ENCODE data around the gene SLCO1A2.

Gene SLCO1A2

GRCh38 chr12:21346542-21347205 lies 12.0 kb upstream of the SLCO1A2 start:
- TF ChIP-seq CTCF (IDR thresholded peaks at IDR 0.05) = no peak
- Mint-ChIP-seq H3K27me3 (ENCODE audit: low read depth, poor library complexity) (no peaks in the 10 kb centered on the region), H3K27ac (no peak overlapping the region), H3K4me1 (no peaks in the 10 kb centered on the region), H3K36me3 (ENCODE audit: low read depth) (no peaks in the 10 kb centered on the region), H3K9me3 (no peaks in the 10 kb centered on the region), H3K4me3 (no peak overlapping the region)
- DNase-seq = no peak

- no peak for DNase-seq
- Mint-ChIP-seq H3K27me3 (ENCODE audit: low read depth, poor library complexity) (no peaks in the 10 kb centered on the region), H3K9me3 (no peaks in the 10 kb centered on the region), H3K36me3 (ENCODE audit: low read depth) (no peaks in the 10 kb centered on the region), H3K27ac (no peak overlapping the region), H3K4me1 (no peaks in the 10 kb centered on the region), H3K4me3 (no peak overlapping the region)
- TF ChIP-seq CTCF (IDR thresholded peaks at IDR 0.05) = no peak
Observed at GRCh38 chr12:21343636-21344035, 8.9 kb upstream of the SLCO1A2 start.

GRCh38 chr12:21341769-21342168 lies 7.1 kb upstream of the SLCO1A2 start:
- H3K36me3 Mint-ChIP-seq (ENCODE audit: low read depth) = no peaks in the 10 kb centered on the region
- no peak overlapping the region for H3K27ac Mint-ChIP-seq
- no peaks in the 10 kb centered on the region for H3K27me3 Mint-ChIP-seq (ENCODE audit: low read depth, poor library complexity)
- H3K4me1 Mint-ChIP-seq = no peaks in the 10 kb centered on the region
- H3K9me3 Mint-ChIP-seq = no peaks in the 10 kb centered on the region
- no peak overlapping the region for H3K4me3 Mint-ChIP-seq
- TF ChIP-seq CTCF (IDR thresholded peaks at IDR 0.05) = no peak
- DNase-seq = no peak

- Mint-ChIP-seq H3K9me3 (no peaks in the 10 kb centered on the region), H3K27ac (no peak overlapping the region), H3K4me1 (no peaks in the 10 kb centered on the region), H3K4me3 (no peak overlapping the region), H3K27me3 (ENCODE audit: low read depth, poor library complexity) (no peaks in the 10 kb centered on the region), H3K36me3 (ENCODE audit: low read depth) (no peaks in the 10 kb centered on the region)
- DNase-seq = no peak
- no peak for TF ChIP-seq CTCF (IDR thresholded peaks at IDR 0.05)
Observed at GRCh38 chr12:21340403-21340802, 5.7 kb upstream of the SLCO1A2 start.

- no peak overlapping the region for H3K27ac Mint-ChIP-seq
- no peak overlapping the region for H3K4me3 Mint-ChIP-seq
- H3K36me3 Mint-ChIP-seq (ENCODE audit: low read depth) = no peaks in the 10 kb centered on the region
- DNase-seq = no peak
- H3K4me1 Mint-ChIP-seq = no peaks in the 10 kb centered on the region
- no peaks in the 10 kb centered on the region for H3K27me3 Mint-ChIP-seq (ENCODE audit: low read depth, poor library complexity)
- TF ChIP-seq CTCF (IDR thresholded peaks at IDR 0.05) = no peak
- no peaks in the 10 kb centered on the region for H3K9me3 Mint-ChIP-seq
Observed at GRCh38 chr12:21339921-21340320, 5.2 kb upstream of the SLCO1A2 start.

Measured in nephron progenitor cell (in vitro differentiated cells).